ENCODE measurements around the gene RUNX3.
"Not testable (repeated sequence)": the region's sequence is repeated elsewhere in the genome, so short reads cannot be mapped to it uniquely, and the experiment has no call there.

Gene RUNX3

DNA sequence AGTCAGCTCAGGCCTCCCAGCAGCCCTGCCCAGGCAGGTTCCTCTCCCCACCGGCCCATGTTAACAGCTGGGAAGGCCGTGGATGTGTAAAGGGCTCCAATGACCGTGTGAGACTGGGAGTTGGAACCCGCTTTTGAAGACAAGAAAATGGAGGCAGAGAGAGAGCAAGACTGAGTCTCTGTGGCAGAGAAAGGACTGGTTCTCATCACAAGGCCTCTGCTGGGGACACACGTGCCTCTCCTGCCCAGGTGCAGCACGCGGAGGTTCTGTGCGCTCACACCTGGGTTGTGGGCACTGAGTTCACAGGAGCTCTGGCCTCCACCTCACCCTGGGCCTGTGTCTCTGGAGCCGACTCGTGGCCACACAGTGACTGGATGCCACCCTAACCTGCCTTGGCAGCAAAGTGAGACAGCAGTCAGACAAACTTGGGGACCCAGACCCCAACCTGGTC is 27.0 kb downstream of the RUNX3 start:
- in situ Hi-C loops (cut with MboI; ENCODE audit: low sequenced_read_pairs) = no loop called here

DNA sequence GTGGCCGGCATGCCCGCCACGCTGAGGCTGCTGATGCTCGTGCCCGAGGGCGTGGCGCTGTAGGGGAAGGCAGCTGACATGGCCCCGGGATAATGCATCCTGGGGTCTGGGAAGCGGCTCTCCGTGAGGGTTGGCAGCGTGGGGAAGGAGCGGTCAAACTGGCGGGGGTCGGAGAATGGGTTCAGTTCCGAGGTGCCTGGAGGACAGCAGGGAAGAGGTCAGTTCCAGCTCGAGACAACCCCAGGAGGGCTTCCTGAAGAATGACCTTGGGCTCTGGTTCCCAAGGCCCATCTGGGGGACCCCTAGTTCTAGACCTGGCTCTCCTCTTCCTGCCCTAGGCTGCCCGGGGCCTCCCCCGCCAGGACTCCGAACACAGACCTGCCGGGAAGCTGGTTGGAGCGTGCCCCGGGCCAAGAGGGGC is 27.6 kb downstream of the RUNX3 start:
- in situ Hi-C loops (cut with MboI; ENCODE audit: low sequenced_read_pairs) = no loop called here

DNA sequence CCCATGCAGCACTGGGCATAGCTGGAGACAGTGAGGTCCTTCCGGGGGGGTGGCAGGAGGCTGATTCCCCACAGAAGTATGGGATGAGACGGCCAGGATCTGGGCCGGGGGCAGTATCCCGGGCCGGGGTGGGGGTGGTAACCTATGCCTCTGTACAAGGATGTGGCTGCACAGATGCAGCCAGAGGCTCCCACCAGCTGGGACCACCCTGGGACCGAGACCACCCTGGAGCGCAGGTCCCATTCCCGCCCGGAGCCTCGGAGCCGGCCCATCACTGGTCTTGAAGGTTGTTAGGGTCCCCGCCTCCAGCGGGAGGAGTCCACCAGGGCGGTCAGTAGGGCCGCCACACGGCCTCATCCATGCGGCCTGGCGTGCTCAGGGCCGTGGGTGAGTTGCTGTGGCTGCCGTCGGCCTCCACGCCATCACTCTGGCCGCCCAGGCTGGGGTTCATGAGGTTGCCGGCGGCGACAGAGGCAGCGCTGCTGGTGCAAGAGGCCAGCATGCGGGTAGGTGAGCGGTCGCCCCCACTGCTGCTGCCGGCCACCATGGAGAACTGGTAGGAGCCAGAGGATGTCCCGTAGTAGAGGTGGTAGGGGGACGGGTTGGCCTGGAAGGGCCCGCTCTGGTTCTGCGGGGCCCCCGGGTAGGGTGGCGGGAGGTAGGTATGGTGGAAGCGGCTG is 28.1 kb downstream of the RUNX3 start:
- in situ Hi-C loops (cut with MboI; ENCODE audit: low sequenced_read_pairs) = no loop called here

- in situ Hi-C loops (cut with MboI; ENCODE audit: low sequenced_read_pairs) = no loop called here
These were observed 28.9 kb downstream of the RUNX3 start for GRCh38 chr1:24900985-24901781.

DNA sequence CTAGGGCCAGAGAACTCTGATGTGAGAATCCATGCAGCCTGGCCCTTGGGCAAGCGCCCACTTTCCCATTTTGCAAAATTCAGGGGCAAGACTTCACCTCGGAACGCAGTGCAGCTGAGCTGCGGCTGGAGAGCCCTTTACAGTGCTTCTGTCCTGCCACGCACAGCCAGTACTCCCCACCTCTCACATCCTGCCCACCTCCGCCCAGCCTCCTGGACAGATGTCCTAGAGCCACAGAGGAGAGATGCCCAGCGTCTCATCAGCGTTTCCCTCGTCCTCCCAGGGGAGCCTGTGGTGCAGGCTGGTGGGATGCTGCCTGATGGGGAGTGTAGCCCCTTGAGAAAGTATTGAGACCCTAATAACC is 29.6 kb downstream of the RUNX3 start:
- in situ Hi-C loops (cut with MboI; ENCODE audit: low sequenced_read_pairs) = no loop called here

GRCh38 chr1:24899581-24900485 is 30.2 kb downstream of the RUNX3 start:
- in situ Hi-C loops (cut with MboI; ENCODE audit: low sequenced_read_pairs) = no loop called here

GRCh38 chr1:24898909-24899439 is 31.1 kb downstream of the RUNX3 start:
- in situ Hi-C loops (cut with MboI; ENCODE audit: low sequenced_read_pairs) = no loop called here

- in situ Hi-C loops (cut with MboI; ENCODE audit: low sequenced_read_pairs) = no loop called here
These were observed 31.7 kb downstream of the RUNX3 start for GRCh38 chr1:24898152-24898908.

DNA sequence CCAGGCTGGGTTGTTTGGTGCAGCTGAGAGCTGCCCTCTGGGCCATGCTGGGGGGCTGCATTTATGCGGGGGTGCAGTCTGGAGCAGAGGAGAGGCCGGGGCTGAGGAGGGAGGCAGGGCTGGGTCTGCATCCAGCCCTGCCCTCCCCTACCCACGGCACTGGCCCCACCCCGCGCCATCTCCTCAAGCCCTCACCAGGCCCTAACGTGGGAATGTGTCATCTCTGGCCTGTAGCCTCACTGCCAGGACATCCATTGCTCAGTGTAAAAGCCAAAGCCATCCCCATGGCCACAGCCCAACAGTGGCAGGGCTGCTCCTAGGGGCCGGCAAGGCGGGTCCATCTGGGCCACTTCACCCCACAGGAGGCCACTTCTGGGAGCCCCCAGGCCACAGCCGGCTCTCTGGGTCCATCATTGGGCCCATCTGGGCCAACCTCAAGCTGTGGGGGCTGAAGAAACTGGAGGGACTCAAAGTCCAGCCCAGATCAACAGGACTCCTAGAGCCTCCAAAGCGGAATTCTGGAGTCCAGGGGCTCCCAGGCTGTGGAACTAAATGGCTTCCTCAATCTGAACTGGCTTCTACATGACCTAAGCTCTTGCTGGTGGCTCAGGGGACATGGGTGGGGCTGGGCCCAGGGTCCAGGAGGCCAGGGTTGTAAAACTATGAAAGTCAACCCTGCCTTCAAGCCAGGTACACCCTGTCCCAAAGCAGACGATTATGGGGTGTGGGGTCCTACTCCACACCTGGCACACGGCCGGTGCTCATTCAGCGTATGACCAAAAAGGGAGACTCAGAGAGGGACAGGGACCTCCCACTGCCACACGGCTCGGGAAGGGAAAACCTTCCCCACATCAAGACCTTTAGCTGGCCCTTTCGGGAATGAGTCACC is 32.6 kb downstream of the RUNX3 start:
- in situ Hi-C loops (cut with MboI; ENCODE audit: low sequenced_read_pairs) = no loop called here

- in situ Hi-C loops (cut with MboI; ENCODE audit: low sequenced_read_pairs) = no loop called here
These were observed 33.3 kb downstream of the RUNX3 start for GRCh38 chr1:24896596-24897262.

- in situ Hi-C loops (cut with MboI; ENCODE audit: low sequenced_read_pairs) = no loop called here
These were observed 33.9 kb downstream of the RUNX3 start for GRCh38 chr1:24896176-24896575.

DNA sequence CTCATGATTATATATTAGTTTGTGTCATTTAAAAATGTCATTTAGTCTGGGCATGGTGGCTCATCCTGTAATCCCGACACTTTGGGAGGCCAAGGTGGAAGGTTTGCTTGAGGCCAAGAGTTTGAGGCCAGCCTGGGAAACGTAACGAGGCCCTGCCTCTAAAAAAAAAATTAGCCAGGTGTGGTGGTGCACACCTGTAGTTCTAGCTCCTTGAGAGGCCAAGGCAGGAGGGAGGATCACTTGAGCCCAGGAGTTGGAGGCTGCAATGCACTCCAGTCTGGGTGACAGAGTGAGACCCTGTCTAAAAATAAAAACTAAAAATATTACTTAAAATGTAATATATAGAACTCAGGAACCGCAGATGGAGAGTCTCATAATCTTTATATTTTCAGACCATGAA is 34.6 kb downstream of the RUNX3 start:
- in situ Hi-C loops (cut with MboI; ENCODE audit: low sequenced_read_pairs) = no loop called here

DNA sequence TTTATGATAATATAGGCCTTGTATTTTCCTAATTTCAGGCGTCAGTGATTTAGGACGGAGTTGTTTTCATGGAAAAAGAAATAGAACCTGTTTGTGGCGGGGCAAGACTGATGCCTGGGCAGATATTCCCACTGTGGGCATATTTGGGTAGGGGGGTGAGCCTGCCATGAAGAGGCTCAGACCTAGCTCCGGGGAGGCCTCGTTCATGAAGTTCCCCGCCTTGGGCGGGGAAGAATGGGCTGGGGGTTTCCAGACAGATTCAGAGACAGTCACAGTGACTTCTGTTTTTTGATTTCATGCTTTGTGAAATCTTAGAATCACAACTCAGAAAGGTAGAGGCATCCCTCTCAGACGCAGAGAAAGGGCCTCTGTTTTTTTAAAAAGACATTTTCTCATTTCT is 36.1 kb downstream of the RUNX3 start:
- in situ Hi-C loops (cut with MboI; ENCODE audit: low sequenced_read_pairs) = no loop called here

GRCh38 chr1:24893431-24893830 is 36.6 kb downstream of the RUNX3 start:
- in situ Hi-C loops (cut with MboI; ENCODE audit: low sequenced_read_pairs) = no loop called here

- in situ Hi-C loops (cut with MboI; ENCODE audit: low sequenced_read_pairs) = no loop called here
These were observed 37.6 kb downstream of the RUNX3 start for GRCh38 chr1:24892188-24893153.

- in situ Hi-C loops (cut with MboI; ENCODE audit: low sequenced_read_pairs) = not testable (repeated sequence)
These were observed 38.7 kb downstream of the RUNX3 start for GRCh38 chr1:24891367-24891766.

GRCh38 chr1:24890887-24891286 is 39.2 kb downstream of the RUNX3 start:
- in situ Hi-C loops (cut with MboI; ENCODE audit: low sequenced_read_pairs) = no loop called here

Data from hTERT RPE-1 (cell line).